HL-60 (cell line): Measurements from ENCODE around the gene EXOSC10.

ENCODE experiments used
- DNase-seq, 2 experiments: peaks; one replicate each; pipeline ENCODE4 v3.0.0-alpha.2; 2010 to 2020; ENCODE audit warnings: low read depth in 1 of 2, low spot score in 1 of 2
- H3K27ac ChIP-seq: fragments of 250-450 bp; sonication (Bioruptor Pico); replicated peaks from 2 replicates; pipeline ENCODE4 v1.5.1; 2020; ENCODE audit warnings: mild to moderate bottlenecking, moderate library complexity
- H3K27me3 ChIP-seq: fragments of 250-450 bp; sonication (Bioruptor Pico); 2 replicates; pipeline ENCODE4 v1.5.1; 2021; ENCODE audit warnings: mild to moderate bottlenecking, moderate library complexity; ENCODE audit not compliant: insufficient read depth, poor library complexity, severe bottlenecking
- H3K4me3 ChIP-seq: replicated peaks from 2 replicates; pipeline ENCODE4 v1.5.1; 2011; ENCODE audit warnings: mild to moderate bottlenecking, control low read depth, low read length; ENCODE audit not compliant: insufficient read depth
- GABPA ChIP-seq: IDR thresholded peaks from 2 replicates; pipeline ENCODE4 v1.6.1; 2012; ENCODE audit warnings: low read depth
- POLR2AphosphoS5 ChIP-seq: IDR thresholded peaks from 2 replicates; pipeline ENCODE4 v1.6.1; 2012; ENCODE audit warnings: low read depth
- SPI1 ChIP-seq: IDR thresholded peaks from 2 replicates; pipeline ENCODE4 v1.6.1; 2012; ENCODE audit warnings: low read depth, mild to moderate bottlenecking, borderline replicate concordance
- TF ChIP-seq, protein P1 (sequence below): IDR thresholded peaks from 2 replicates; pipeline ENCODE4 v1.6.1; 2012; ENCODE audit warnings: low read depth; ENCODE audit not compliant: insufficient replicate concordance
- TF ChIP-seq, protein P2 (sequence below): IDR thresholded peaks from one replicate; pipeline ENCODE4 v1.5.1; 2011; ENCODE audit warnings: low read length, control low read depth, inconsistent platforms; ENCODE audit not compliant: insufficient read depth

The EXOSC10 gene

DNA sequence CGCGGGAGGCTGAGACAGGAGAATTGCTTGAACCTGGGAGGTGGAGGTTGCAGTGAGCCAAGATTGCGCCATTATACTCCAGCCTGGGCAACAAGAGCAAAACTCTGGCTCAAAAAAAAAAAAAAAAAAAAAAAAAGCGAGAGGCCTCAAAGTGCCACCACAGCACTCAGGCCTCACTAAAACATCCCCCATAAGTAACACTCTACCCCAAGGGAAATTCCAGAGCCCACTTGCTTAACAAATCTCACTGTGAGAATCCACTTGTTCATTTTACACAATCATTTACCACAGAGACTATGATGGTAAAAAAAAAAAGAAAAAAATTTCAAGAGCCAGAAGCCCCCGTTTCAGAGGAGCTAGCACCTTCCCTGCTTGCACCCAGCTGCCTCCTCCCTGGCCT lies 26.3 kb upstream of the EXOSC10 start:
- Histone ChIP-seq H3K27me3 (no peaks in the 10 kb centered on the region), H3K27ac (no peak overlapping the region), H3K4me3 (no peak overlapping the region)
- no peak for DNase-seq
- TF ChIP-seq SPI1: no peak
- TF ChIP-seq, protein P1, sequence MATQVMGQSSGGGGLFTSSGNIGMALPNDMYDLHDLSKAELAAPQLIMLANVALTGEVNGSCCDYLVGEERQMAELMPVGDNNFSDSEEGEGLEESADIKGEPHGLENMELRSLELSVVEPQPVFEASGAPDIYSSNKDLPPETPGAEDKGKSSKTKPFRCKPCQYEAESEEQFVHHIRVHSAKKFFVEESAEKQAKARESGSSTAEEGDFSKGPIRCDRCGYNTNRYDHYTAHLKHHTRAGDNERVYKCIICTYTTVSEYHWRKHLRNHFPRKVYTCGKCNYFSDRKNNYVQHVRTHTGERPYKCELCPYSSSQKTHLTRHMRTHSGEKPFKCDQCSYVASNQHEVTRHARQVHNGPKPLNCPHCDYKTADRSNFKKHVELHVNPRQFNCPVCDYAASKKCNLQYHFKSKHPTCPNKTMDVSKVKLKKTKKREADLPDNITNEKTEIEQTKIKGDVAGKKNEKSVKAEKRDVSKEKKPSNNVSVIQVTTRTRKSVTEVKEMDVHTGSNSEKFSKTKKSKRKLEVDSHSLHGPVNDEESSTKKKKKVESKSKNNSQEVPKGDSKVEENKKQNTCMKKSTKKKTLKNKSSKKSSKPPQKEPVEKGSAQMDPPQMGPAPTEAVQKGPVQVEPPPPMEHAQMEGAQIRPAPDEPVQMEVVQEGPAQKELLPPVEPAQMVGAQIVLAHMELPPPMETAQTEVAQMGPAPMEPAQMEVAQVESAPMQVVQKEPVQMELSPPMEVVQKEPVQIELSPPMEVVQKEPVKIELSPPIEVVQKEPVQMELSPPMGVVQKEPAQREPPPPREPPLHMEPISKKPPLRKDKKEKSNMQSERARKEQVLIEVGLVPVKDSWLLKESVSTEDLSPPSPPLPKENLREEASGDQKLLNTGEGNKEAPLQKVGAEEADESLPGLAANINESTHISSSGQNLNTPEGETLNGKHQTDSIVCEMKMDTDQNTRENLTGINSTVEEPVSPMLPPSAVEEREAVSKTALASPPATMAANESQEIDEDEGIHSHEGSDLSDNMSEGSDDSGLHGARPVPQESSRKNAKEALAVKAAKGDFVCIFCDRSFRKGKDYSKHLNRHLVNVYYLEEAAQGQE: no peak
- TF ChIP-seq, protein P2, sequence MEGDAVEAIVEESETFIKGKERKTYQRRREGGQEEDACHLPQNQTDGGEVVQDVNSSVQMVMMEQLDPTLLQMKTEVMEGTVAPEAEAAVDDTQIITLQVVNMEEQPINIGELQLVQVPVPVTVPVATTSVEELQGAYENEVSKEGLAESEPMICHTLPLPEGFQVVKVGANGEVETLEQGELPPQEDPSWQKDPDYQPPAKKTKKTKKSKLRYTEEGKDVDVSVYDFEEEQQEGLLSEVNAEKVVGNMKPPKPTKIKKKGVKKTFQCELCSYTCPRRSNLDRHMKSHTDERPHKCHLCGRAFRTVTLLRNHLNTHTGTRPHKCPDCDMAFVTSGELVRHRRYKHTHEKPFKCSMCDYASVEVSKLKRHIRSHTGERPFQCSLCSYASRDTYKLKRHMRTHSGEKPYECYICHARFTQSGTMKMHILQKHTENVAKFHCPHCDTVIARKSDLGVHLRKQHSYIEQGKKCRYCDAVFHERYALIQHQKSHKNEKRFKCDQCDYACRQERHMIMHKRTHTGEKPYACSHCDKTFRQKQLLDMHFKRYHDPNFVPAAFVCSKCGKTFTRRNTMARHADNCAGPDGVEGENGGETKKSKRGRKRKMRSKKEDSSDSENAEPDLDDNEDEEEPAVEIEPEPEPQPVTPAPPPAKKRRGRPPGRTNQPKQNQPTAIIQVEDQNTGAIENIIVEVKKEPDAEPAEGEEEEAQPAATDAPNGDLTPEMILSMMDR: no peak

DNA sequence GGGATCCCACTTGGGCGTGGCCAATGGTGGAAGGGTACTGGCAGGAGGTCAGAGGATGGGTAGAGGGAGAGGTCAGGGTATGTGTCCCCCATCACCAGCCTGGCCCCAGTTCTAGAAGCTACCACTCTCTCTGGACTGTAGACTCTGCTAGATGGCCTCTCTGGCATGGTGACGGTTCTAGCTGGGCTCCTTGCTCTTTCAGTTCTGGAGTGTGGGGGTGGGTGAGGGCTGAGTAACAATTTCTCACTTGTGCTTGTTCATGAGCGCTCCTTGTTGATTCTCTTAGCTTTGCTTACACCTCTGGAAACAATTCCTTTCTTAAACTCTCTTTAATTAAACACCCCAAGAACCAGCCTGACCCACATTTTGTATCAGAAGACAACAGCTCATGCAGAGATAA lies 25.3 kb upstream of the EXOSC10 start:
- DNase-seq: no peak
- TF ChIP-seq, protein P1: no peak
- TF ChIP-seq GABPA (no peak), SPI1 (no peak), POLR2AphosphoS5 (no peak)
- TF ChIP-seq, protein P2: no peak
- H3K27ac ChIP-seq: no peak overlapping the region

DNA sequence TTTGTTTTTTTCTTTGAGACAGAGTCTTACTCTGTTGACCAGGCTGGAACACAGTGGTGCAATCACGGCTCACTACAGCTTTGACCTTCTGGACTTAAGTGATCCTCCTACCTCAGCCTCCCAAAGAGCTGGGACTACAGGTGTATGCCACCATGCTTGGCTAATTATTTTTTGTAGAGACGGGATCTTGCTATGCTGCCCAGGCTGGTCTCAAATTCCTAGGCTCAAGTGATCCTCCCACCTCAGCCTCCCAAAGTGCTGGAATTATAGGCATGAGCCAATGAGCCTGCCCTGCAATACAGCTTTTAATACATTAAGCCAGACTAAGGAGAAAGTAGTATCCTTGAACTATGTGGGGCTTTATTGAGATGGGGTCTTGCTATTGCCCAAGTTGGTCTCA lies 16.6 kb upstream of the EXOSC10 start:
- Histone ChIP-seq H3K27ac (no peak overlapping the region), H3K27me3 (no peaks in the 10 kb centered on the region), H3K4me3 (no peak overlapping the region)
- DNase-seq: no peak
- TF ChIP-seq, protein P1: no peak
- no peak for TF ChIP-seq SPI1
- TF ChIP-seq, protein P2: no peak
- TF ChIP-seq POLR2AphosphoS5: no peak
- TF ChIP-seq GABPA: no peak

More for the DNA sequence above, 25.3 kb upstream of the EXOSC10 start:
- Histone ChIP-seq H3K4me3 (no peak overlapping the region), H3K27me3 (no peaks in the 10 kb centered on the region)
